HG02623 (cell line): Measurements from ENCODE around the gene PAX5.

ENCODE experiments used
- ATAC-seq: cut with Tn5 transposase; IDR thresholded peaks from one replicate; pipeline ENCODE4 v1.9.1; 2021; ENCODE audit warnings: moderate library complexity; ENCODE audit not compliant: unreplicated experiment

PAX5 gene

DNA sequence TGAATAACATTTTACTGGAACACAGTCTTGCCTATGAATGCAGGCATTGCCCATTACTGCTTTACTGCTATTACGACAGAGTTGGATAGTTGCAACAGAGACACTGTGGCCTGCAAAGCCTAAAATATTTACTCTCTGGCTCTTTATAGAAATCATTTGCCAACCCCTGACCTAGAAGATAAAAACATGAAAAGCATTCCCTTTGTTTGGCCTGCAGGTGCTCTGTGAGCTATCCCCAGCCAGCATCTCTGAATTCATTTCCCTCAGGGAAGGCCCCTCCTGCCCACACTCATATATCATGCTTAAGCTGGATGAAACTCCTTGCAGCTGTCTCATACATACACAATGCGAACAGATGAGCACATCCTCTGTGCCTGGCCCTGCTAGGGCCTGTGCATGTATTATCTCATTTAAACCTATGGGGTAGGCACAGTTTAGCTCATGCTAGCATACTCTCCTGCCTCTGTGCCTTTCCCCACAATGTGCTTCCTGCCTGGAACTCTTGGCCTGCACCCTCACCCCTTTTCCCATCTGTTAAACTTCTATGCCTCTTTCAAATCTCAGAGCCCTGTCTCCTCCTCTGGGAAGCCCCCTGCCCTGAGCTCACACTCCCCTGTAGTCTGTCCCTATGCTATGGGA, 193.1 kb downstream of the PAX5 start:
- no peak for ATAC-seq

DNA sequence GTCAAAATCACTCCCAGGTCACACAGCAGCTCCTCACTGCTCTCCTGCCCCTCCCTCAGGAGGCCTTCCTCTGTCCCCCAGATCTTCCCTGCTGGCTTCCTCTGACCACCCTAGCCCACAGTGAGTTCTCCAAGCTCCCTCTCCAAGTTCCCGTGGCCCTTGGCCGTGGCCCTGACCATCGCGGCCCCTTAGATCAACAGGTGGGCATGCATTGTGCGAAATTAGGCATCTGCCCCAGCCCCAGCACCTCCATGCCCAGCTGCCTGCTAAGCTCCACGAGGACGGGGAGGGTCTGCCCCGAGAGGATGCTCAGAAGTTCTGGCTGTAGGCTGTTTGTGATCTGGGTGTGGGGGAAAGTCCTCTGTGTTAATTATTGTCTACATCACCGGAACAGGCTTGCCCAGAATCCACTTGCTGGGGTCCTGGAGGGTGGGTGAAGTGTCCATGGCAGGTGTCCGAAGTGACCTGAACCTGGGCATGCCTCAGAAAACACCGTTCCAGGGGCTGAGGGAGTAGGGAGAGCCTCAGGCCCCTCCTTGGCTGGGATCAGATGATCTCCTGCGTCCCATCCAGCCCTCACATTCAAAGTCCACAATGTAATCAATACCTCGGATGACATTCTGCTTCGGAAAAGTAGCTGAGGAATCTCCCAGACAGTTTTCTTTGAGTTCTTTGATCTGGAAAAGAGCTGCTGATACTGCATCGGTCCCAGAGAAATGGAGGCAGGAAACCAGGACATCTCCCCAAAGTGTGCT, 194.8 kb downstream of the PAX5 start:
- ATAC-seq: no peak

DNA sequence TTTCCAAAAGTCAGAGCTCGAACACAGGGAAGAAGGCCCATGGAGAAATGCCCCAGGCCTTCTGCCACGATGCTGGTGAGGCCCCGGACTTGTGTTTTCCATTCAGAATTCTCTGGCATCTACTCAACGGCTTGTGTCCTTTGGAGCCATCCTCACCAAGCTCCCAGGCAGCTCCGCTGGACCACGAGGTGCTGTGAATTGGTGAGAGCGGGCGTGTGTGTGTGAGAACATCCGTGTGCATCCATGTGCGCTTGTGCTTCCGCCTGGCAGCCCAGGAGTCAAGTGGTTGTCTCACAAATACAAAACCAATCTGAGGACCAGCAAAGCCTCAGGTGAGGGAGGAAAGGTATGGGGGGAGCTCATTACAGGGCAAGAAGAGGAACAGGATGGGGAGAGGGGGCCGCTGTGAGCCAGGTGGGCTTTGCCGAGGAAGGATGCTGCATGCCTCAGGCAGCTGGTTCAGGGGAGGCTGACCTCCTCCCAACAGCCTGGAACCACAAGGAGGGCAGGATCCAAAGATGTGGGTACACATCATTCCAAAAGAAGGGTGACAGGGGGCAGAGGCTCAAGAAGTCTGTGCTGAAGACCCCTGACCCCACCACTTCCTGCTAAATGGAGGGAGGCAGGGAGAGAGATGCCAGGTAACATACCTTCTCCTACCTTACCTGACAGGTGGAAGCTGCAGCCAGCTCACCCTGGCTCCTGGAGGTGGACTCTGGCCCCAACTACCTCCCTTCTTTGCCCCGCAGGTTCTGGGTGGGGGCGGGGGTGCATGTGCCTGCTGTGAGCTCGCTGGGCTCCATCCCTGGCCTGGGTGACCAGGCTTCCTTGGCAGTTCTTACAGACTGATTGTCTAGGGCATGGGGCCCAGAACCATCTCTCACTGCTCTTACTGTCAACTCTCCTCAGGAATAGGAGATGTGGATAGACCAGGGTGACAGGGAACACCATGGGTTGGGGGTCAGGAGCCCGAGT, 196.3 kb downstream of the PAX5 start:
- ATAC-seq: no peak

DNA sequence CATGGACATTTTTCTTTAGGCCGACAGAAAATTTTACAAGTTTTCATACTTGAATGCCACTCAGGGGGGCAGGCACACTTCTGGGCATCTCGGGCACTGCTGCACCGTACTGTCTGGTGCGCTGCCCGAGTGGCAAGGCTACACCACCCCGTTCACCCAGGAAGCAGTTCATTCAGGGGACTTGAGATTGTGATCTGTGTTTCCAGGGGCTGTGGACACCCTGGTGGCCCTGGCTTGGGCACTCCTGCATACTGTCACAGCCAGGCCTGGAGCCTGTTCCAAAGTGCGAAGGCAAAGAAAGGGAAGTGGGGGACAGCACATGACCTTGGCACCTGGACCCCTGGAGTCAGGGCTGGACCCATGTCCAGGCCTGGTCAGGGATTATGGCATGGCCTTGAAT, 197.6 kb downstream of the PAX5 start:
- ATAC-seq: no peak

DNA sequence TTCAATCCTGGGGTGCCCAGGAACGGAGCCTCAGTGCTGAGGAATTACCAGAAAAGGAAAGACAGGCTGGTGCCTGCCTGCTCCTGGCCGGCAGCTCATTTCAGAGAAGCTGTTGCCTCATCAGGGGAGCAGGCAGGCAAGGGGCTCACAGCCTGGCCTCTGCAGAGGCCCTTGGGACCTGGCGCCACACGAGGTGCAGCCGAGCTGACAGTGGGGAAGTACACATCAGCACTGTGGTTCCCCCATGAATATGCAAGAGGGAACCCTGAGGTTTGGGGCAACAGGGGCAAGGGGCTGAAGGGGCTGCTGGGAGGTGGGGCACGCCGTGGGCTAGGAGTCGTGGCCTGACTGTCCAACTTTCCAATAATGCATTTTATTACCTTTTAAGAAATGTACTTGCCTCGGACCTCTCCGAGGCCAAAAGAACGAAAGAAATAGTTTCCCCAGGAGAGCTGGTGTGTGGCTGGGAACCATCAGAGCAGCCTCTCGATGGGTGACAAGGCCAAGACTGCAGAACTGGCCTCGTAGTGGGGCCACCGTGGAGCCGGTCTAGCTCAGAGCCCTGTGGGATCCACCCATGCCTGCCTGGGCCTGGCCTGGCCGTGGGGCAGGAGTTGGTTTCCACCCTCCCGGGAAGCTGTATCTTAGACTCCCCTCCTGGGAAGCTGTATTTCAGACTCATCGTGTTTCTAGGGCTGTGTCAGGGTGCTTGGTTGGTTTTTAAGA, 198.6 kb downstream of the PAX5 start:
- no peak for ATAC-seq

DNA sequence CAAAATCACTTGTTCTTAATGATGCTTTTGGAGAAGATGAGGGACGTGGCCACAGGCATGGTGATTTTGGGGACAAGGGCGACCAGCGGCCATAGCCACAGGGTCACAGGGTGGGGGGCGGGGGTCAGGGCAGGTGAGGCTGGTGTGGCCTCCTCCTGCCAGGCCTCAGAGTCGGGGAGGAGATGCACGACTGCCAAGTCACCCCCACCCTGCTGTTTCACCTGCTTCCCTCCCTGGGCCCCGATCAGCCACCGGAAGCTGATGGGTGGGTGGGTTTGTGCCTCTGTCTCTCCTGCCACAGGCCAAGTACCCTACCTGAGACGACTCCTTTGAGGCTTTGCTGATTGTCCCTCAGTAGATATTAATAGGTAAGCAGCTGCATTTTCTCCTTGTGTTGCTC, 199.3 kb downstream of the PAX5 start:
- no peak for ATAC-seq

DNA sequence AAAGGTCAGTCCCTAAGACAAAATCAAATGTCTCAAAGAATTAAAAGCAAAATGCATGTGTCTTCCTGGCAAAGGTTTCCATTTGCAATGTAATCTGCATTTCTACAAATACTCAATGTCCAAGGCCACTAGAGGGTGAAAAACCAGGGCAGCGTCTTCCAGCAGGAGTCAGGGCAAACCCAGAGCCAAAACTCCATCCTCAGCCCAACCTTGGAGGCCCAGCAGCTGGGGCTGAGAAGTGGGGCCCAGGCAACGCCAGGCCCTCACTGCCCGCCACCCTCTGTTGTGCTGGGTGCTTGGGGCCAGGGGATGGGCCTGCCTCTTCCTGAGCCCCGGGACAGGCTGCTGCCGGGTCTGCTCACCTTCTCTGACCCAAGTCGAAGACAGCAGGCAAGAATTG, 200.1 kb downstream of the PAX5 start:
- no peak for ATAC-seq

DNA sequence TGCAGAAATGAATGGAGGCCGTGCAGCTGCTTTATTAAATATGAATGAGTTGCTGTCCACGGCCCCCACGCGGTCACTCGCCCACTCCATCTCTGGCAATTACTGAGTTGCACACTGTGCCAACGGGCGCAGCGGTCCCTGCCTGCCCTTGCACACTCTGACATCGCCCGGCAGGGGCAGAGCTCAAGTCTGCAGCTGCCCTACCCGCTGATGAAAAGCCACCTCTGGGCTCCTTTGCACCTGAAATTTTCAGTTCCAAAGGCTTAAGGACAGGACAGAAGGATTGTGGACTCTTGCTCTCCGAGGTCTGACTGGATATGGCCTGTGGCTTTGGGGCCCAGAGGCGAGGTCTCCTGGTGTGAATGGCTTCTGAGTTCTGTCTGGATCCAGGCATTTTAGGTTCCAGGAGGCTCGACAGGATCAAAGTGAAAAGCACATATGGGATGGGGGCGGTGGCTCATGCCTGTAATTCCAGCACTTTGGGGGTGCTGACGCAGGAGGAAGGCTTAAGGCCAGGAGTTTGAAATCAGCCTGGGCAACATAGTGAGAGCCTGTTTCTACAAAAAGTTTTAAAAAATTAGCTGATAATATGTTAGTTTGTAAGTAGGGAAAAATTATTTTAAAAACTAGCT, 201.8 kb downstream of the PAX5 start:
- no peak for ATAC-seq

DNA sequence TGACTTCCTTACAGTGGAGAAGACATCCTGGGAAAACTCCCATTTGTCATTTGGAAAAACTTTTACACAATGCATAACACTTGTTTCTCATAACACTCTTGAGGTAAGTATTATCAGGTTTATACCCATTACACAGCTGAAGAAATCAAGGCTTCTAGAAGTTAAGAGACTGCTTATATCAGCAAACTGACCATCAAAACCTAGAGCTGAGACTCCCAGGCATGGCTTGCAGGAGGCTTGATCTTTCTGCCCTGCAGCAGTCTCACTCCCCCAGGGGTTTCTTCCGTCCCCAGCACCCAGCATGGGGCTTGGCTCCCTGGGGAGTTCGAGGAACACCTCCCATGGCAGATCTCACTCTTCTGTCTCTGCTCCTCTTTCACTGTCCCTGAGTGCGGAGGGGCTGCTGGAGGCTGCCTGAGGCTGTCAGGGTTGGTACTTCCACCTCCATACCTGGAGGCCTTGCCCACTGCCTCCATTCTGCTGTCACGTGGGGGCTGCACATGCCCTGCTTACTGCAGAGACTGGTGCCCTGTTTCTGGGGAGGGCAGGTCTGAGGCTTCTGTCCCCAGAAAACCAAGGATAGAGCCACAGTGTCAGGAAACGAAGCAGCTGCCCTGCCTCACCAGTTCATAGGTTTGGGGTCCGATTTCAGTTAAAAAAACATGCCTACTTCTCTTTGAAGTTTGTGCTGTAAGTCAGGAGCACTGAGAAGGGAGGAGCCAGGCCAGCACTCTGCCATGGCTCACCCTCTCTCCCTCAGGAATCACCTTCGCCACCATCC, 202.5 kb downstream of the PAX5 start:
- ATAC-seq: no peak

DNA sequence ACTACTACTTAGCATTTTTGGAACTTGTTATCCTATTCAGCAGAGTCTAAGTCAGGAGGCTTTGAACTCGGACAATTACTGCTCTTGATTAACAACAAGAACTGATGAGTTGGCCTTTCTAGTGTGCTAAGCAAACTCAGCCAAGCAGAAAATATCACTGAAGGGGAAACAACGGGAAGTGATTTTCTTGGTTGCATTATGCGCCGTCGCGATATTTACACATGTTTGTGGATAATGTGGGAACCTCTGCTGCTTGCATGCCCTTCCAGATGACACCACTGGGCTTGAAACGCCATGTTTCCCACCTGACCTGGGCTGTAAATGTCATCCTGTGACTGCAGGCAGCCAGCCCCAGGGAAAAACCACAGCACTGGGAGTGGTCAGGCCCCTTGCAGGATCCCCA, 205.5 kb downstream of the PAX5 start:
- ATAC-seq: no peak

DNA sequence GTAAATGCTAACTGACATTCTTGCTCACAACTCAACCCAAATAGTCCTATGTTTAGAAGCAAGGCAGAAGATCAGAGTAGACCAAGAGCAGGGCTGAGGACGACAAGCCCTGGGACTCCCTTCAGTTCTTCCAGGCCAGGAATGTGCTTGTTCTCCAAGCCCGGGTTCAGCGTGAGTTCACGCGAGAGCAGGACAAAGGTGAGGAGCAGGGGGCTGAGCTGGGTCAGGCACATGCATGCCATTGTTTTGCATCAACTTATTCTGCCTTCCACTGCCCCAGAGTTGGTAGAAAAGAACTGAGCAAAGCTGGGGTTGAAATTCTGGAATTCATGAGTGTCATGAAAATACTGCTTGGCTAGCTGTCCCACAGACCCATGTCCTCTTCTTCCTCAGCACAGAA, 206.5 kb downstream of the PAX5 start:
- ATAC-seq: no peak

DNA sequence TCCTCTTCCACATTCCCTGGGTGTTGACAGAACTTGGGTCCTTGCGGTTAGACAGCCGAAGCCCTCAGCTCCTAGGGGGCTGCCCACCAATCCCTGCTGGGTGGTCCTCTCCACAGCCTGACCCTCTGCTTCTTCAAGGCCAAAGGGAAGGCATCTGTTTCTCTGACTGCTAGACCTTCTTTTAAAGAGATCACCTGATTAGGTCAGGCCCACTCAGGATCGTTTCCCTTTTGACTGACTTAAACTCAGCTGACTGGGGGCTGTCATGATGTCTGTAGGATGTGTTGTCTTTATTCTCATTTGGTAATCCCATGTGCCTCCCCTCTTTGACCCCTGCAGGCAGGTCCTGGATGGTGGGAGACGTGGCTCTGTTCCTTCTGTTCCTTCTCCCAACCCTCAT, 207.5 kb downstream of the PAX5 start:
- no peak for ATAC-seq

DNA sequence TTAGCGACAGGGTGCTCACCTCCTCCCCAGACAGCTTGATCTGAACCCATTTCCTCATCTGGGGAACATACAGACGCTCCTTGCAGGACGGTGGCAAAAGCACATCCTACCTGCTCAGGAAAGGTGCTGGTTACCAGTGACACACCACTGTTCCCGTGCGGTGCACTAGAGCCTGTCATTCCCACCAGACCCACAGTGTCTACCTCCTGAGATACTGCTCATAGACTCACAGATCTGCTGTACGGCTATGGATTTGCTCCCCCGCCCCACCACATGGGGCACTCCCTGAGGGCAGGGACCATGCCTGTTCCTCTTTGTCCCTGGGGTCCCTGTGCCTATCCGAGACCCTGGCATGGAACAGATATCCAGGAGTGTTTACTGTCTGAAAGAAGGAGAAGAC, 208.9 kb downstream of the PAX5 start:
- no peak for ATAC-seq

DNA sequence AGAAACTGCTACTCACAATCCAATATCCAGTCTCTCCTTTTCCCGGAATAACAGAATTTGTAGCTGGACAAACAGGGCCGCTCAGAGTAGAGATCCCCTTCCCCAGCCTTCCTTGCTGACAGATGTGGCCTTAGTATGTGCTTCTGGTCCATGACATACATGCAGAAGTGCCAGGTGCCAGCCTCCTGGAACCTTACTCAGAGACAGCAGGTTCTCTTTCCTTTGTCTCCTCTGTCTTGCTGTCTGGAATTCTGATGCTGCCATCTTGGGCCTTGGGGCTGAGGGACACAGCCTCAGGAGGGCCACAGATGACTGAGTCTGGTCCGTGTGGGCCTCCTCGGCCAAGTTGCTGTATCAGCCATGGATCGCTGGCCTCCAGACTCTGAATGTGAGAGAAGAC, 210.1 kb downstream of the PAX5 start:
- no peak for ATAC-seq

DNA sequence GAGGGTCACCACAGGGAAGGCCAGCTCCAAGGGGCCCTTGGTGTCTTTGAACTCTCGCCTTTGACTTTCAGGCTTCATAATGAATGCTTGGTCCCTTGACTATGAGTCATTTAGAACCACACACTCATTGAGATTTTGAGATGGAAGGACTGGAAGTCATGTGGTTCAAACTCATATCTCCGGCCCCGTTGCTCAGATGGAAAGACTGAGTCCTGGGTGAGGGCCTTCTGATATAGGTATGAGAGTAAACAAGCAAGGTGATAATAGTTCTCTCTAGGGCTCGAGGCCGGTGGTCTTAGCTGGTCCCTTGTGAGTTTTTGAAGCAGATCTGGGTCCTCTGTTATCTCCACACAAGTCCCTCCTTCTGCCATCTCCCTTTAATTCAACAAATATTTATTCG, 210.6 kb downstream of the PAX5 start:
- no peak for ATAC-seq

DNA sequence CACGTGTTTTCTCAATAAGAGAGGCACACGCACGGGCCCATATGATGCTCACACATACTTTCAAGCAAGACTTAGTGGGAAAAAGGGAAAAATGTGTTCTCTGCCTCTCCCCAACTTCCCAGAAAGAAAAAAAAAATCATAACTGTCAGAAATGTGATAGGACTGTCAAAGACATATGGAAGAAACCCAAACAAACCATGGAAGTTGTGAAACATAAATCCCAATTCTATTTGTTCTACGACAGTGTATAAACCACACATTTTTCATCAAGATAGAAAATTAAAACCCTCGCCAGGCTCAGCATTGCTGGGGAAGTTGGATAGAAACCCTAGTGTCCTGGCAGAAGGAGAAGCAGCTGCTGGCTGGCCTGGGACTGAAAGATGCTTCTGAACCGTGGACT, 211.9 kb downstream of the PAX5 start:
- ATAC-seq: no peak

DNA sequence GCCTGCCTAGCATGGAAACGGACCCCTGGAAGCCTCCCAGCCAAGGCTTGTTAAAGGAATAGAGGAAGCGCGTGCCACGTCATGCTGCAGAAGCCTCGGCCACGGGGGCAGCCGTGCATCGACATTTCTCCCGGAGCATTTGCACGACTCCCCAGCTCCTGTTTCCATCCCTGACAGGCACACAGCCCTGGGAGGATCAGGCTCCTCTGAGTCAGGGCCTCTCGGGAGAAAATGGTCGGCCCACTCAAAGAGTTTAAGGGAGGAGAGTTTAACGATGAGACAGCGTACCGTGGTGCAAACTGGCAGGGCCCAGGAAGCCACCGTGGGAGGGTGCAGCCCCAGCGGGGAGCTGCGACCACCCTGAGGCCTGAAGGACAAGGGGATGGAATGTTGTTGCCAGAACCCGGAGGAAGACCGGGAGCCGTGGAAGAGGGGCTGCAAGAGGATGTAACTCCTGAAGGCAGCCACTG, 213.6 kb downstream of the PAX5 start:
- ATAC-seq: no peak

DNA sequence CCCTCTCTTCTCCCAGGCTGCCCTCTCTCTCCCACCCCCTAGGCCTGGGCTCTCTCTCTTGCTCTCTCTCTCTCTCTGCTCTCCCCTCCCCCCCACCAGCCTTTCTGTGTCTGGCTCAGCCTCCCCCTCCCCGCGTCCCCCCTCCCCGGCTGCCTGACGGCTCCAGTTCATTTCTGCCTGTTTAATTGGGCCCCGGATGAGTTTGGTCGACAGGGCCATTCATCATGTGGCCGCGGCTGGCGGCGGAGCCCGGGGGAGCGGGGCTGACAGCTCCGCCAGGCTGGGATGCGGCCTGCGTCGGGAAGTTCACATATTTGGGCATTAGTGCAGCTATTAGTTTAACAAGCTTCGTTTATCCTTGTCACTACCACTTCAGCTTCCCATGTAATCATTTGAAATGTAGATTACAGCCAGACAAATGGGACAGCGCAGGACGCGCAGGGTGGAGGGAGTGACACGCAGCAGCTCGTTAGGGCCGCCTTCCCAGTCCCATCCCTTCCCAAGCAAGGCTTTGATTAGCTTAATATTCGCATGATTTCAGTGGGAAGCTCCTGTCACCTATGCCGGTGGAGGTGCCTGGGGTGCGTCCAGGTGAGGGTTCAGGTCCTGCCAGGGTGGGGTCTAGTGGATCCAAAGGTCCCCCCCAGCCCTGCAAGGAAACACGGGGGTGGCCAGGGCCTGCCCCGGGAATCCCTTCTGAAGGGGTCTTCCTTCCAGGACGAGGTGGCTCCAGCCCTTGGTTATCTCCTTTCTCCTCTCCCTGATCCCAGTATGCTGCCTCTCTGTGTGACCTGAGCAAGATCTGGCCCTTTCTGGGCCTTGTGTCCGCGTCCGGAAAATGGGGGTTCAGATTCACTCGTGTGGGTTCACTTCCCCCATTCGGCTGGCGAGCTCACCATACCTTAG, 214.8 kb downstream of the PAX5 start:
- no peak for ATAC-seq
